CD14-positive monocyte (primary cell): Measurements from ENCODE around the gene OR52B6. TPM values are rescaled to one million over a fixed set of nuclear protein-coding genes. Genes with fewer than 3 reads are reported as not detected.

Source experiments
- DNase-seq, 3 donors: peaks; one replicate each; pipeline ENCODE4 v3.0.0-alpha.2; 2011 to 2022
- H2AFZ ChIP-seq: 2 replicates; pipeline ENCODE4 v1.6.0; 2012; ENCODE audit warnings: mild to moderate bottlenecking, low read depth, low read length, inconsistent platforms; ENCODE audit not compliant: insufficient read depth, poor library complexity, severe bottlenecking
- H3K27ac ChIP-seq, 2 donors: 1 replicate in 1 of 2; 2 replicates in 1 of 2; pipeline ENCODE4 v1.5.1; 2012 to 2013; ENCODE audit warnings: low read length in 2 of 2, control low read depth in 1 of 2, inconsistent platforms in 1 of 2, low read depth in 1 of 2, mild to moderate bottlenecking in 1 of 2
- H3K27me3 ChIP-seq, 2 donors: one replicate each; pipeline versions ENCODE4 v1.6.0 to v1.6.1; 2011 to 2013; ENCODE audit warnings: low read length in 2 of 2; ENCODE audit not compliant: control insufficient read depth in 2 of 2, insufficient read depth in 2 of 2
- H3K36me3 ChIP-seq, 2 donors: replicated peaks in 1 of 2; 1 replicate in 1 of 2; 2 replicates in 1 of 2; pipeline versions ENCODE4 v1.5.1 to v1.6.1; 2012 to 2013; ENCODE audit warnings: low read length in 2 of 2, control low read depth in 1 of 2, inconsistent platforms in 1 of 2, mild to moderate bottlenecking in 1 of 2; ENCODE audit not compliant: insufficient read depth in 2 of 2, control insufficient read depth in 1 of 2
- H3K4me1 ChIP-seq, 2 donors: 1 replicate in 1 of 2; 2 replicates in 1 of 2; pipeline versions ENCODE4 v1.5.1 to v1.6.1; 2012 to 2013; ENCODE audit warnings: low read length in 2 of 2, control low read depth in 1 of 2, inconsistent platforms in 1 of 2, mild to moderate bottlenecking in 1 of 2, moderate library complexity in 1 of 2; ENCODE audit not compliant: insufficient read depth in 2 of 2, control insufficient read depth in 1 of 2
- H3K4me2 ChIP-seq: replicated peaks from 2 replicates; pipeline ENCODE3; 2012; ENCODE audit warnings: low read length, moderate library complexity, mild to moderate bottlenecking; ENCODE audit not compliant: poor library complexity, severe bottlenecking; ENCODE audit errors: extremely low read depth
- H3K4me3 ChIP-seq, 3 experiments: fragments of 200-600 bp in 1 of 3; sonication (generic) in 1 of 3; replicated peaks in 1 of 3; 1 replicate in 2 of 3; 2 replicates in 1 of 3; pipeline ENCODE4 v1.5.1; 2011 to 2013; ENCODE audit warnings: low read length in 3 of 3, mild to moderate bottlenecking in 3 of 3, control low read depth in 2 of 3, low read depth in 2 of 3, inconsistent platforms in 1 of 3, moderate library complexity in 1 of 3
- H3K79me2 ChIP-seq: 2 replicates; pipeline ENCODE4 v1.6.0; 2012; ENCODE audit warnings: mild to moderate bottlenecking, control low read depth, inconsistent platforms, low read length, moderate library complexity; ENCODE audit not compliant: insufficient read depth
- H3K9ac ChIP-seq: 2 replicates; pipeline ENCODE4 v1.6.0; 2017; ENCODE audit warnings: low read length, mild to moderate bottlenecking; ENCODE audit not compliant: insufficient read depth, poor library complexity, severe bottlenecking
- H3K9me3 ChIP-seq, 2 donors: replicated peaks in 1 of 2; 1 replicate in 1 of 2; 2 replicates in 1 of 2; pipeline versions ENCODE4 v1.5.1 to v1.6.1; 2012 to 2013; ENCODE audit warnings: low read length in 2 of 2, control low read depth in 1 of 2; ENCODE audit not compliant: control insufficient read depth in 1 of 2, insufficient read depth in 1 of 2
- H4K20me1 ChIP-seq: 2 replicates; pipeline ENCODE4 v1.6.0; 2012; ENCODE audit warnings: mild to moderate bottlenecking, low read length, control low read depth, moderate library complexity; ENCODE audit not compliant: insufficient read depth
- H3K27ac Mint-ChIP-seq, 7 donors: one replicate each; pipeline ENCODE4 v1.8.0; 2020; ENCODE audit warnings: mild to moderate bottlenecking in 7 of 7, mixed read lengths in 7 of 7, moderate library complexity in 6 of 7, inconsistent platforms in 2 of 7
- H3K27me3 Mint-ChIP-seq, 3 donors: one replicate each; pipeline ENCODE4 v1.8.0; 2021 to 2022; ENCODE audit warnings: low read depth in 3 of 3, mild to moderate bottlenecking in 3 of 3, mixed read lengths in 3 of 3, moderate library complexity in 3 of 3, inconsistent platforms in 1 of 3
- H3K36me3 Mint-ChIP-seq, 2 donors: one replicate each; pipeline ENCODE4 v1.8.0; 2020; ENCODE audit warnings: mixed read lengths in 2 of 2, inconsistent platforms in 1 of 2, mild to moderate bottlenecking in 1 of 2
- H3K4me1 Mint-ChIP-seq: one replicate; pipeline ENCODE4 v1.8.0; 2020; ENCODE audit warnings: mild to moderate bottlenecking, mixed read lengths
- H3K4me3 Mint-ChIP-seq, 2 donors: one replicate each; pipeline ENCODE4 v1.8.0; 2020; ENCODE audit warnings: mild to moderate bottlenecking in 2 of 2, mixed read lengths in 2 of 2, moderate library complexity in 1 of 2
- H3K9me3 Mint-ChIP-seq, 7 donors: one replicate each; pipeline ENCODE4 v1.8.0; 2020 to 2022; ENCODE audit warnings: mixed read lengths in 7 of 7, mild to moderate bottlenecking in 6 of 7, moderate library complexity in 6 of 7, inconsistent platforms in 2 of 7
- CTCF ChIP-seq: fragments of 200-600 bp; IDR thresholded peaks from one replicate; pipeline ENCODE4 v1.8.0; 2022; ENCODE audit warnings: antibody characterized with exemption, mild to moderate bottlenecking
- WGBS: methylation state at CpG from one replicate; pipeline ENCODE4 v1.1.5; 2013; ENCODE audit warnings: missing lambda C conversion rate; ENCODE audit not compliant: insufficient coverage; 5-methylcytosine and 5-hydroxymethylcytosine counted together
- intact Hi-C, 2 donors: fragments of 100-400 bp; cut with micrococcal nuclease; formaldehyde crosslinking; loops; one replicate each; pipeline versions ENCODE4 v1.15.0 to v1.15.1; 2023
- polyA plus RNA-seq, 3 donors: library from polyadenylated mRNA; depleted of rRNA in 1 of 3; unstranded in 2 of 3; stranded (reverse) in 1 of 3; fragments of 300-500 nt in 2 of 3; fragments of >200 nt in 1 of 3; fragmentation: Illumina TruSeq in 2 of 3; gene quantifications; 1 replicate in 2 of 3; 2 replicates in 1 of 3; pipeline ENCODE4 v1.2.3, GENCODE V29; 2012 to 2021

Gene OR52B6
- polyA plus RNA-seq, 3 donors: not detected

GRCh38 chr11:5550440-5551095 is 30.1 kb upstream of the OR52B6 start:
- H3K4me1 ChIP-seq: no peaks in the 10 kb centered on the region
- Mint-ChIP-seq H3K27ac (no peak overlapping the region), H3K9me3 (peaks cover 0 to 3% (median 0%) of the 10 kb centered on the region in 7 donors), H3K4me3 (no peak overlapping the region), H3K4me1 (no peaks in the 10 kb centered on the region), H3K27me3 (peaks cover 0 to 2% (median 0%) of the 10 kb centered on the region in 3 donors), H3K36me3 (no peaks in the 10 kb centered on the region)
- no peaks in the 10 kb centered on the region for H4K20me1 ChIP-seq
- H2AFZ ChIP-seq: no peak overlapping the region
- no peaks in the 10 kb centered on the region for H3K79me2 ChIP-seq
- H3K4me3 ChIP-seq: no peak overlapping the region
- H3K9me3 ChIP-seq: no peaks in the 10 kb centered on the region
- no peak for DNase-seq
- H3K27ac ChIP-seq: no peak overlapping the region
- H3K36me3 ChIP-seq: no peaks in the 10 kb centered on the region
- H3K27me3 ChIP-seq: no peaks in the 10 kb centered on the region
- 100% methylated on average over 1 of the region's 5 CpGs for WGBS
- no peak overlapping the region for H3K4me2 ChIP-seq
- TF ChIP-seq CTCF: no peak
- intact Hi-C loops: no loop called here
- no peak overlapping the region for H3K9ac ChIP-seq

GRCh38 chr11:5553343-5553742 is 27.3 kb upstream of the OR52B6 start:
- Histone ChIP-seq H3K9me3 (no peaks in the 10 kb centered on the region), H3K27me3 (no peaks in the 10 kb centered on the region), H3K4me1 (no peaks in the 10 kb centered on the region), H3K4me2 (no peak overlapping the region), H4K20me1 (no peaks in the 10 kb centered on the region), H3K4me3 (no peak overlapping the region), H3K79me2 (no peaks in the 10 kb centered on the region), H3K9ac (no peak overlapping the region), H3K36me3 (no peaks in the 10 kb centered on the region), H3K27ac (no peak overlapping the region), H2AFZ (no peak overlapping the region)
- Mint-ChIP-seq H3K36me3 (no peaks in the 10 kb centered on the region), H3K27me3 (peaks cover 0 to 2% (median 0%) of the 10 kb centered on the region in 3 donors), H3K4me3 (no peak overlapping the region), H3K4me1 (no peaks in the 10 kb centered on the region), H3K9me3 (peaks cover 0 to 3% (median 0%) of the 10 kb centered on the region in 7 donors), H3K27ac (no peak overlapping the region)
- no peak for DNase-seq
- intact Hi-C loops: no loop called here
- no peak for TF ChIP-seq CTCF
